Activated naive CD4-positive, alpha-beta T cell (primary cell): ENCODE measurements around the gene HLCS.

ENCODE experiments used
- DNase-seq, 4 experiments: peaks; one replicate each; lab custom pipeline; 2025; lab: John Stamatoyannopoulos, UW

Gene HLCS

GRCh38 chr21:36780861-36781260, 185.6 kb downstream of the HLCS start:
- DNase-seq = no peak

GRCh38 chr21:36776981-36777617, 189.4 kb downstream of the HLCS start:
- no peak for DNase-seq

DNA sequence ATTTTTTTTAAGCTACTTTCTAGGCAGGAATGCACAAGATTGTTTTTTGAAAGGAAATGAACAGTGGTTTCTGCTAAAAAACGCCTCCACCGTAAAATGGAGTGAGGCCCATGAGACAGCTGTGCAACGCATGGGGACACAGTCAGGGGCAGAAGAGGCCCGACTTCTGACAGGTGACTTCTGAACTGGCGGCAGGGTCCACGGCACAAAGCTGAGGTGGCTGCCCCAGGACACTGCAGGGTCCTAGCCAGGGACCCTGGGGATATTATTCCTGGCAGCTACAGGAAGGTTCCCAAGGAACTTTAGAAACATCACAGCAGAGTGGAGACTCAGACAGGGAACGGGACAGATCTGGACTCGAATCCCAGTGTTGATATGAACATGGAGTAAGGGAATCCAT, 192.5 kb downstream of the HLCS start:
- no peak for DNase-seq

- DNase-seq = no peak
Observed at GRCh38 chr21:36773117-36773516, 193.4 kb downstream of the HLCS start.

- DNase-seq = no peak
Observed at GRCh38 chr21:36769051-36769839, 197.2 kb downstream of the HLCS start.

GRCh38 chr21:36768496-36768895, 198.0 kb downstream of the HLCS start:
- DNase-seq = no peak

DNA sequence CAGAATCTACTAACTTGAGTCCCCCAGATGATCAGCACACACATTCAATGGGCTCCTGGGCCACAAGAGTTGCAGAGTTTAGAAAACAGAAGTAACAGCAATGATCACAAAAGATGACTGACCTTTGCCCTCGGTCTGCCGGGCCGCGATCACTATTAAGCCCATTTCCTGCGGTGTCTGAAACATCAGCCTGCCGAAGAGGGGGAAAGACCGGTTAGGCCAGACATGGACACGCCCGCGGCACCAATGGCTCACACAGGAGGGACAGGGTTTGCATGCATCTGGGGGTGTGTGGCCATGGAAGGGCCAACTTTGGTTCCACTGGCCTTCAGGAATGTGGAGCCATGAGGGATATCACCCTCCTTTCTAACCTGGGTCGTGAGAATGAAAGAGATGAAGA, 199.4 kb downstream of the HLCS start:
- DNase-seq = no peak

DNA sequence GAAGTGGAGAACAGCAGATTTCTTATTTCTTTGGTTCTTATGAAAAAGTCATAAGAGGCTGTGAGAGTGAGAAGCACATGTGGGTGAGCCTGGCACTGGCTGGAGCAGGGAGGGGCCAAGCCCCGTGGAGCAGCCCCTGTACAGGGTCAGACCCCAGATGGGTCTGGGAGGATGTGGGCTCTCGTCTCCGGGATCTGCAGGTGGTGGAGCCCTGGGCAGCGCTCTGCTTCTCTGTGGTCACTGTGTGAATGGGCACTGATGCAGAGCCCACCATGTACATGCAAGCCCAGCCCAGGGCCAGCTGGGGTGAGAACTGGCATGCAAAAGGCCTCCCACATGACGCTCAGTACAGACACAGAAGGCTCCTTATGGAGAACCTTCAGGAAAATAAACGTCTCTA, 200.0 kb downstream of the HLCS start:
- no peak for DNase-seq

DNA sequence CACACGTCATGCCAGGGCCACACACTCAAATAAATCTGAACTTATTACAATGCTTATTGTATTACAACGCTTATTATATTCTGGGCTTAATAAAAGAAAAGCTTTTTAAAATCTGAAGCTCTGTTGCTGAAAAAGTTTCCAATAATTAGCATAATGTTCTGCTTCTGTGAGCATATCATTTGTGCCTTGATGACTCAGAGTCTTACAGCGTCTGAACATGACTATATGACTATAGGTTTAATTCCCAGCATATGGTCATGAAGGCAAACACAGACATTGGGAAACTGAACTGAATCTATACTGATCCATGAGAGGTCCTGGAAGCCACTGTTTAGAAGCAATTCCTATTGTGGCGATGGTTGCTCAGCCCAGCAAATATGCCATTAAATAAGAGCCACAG, 201.2 kb downstream of the HLCS start:
- DNase-seq = no peak

DNA sequence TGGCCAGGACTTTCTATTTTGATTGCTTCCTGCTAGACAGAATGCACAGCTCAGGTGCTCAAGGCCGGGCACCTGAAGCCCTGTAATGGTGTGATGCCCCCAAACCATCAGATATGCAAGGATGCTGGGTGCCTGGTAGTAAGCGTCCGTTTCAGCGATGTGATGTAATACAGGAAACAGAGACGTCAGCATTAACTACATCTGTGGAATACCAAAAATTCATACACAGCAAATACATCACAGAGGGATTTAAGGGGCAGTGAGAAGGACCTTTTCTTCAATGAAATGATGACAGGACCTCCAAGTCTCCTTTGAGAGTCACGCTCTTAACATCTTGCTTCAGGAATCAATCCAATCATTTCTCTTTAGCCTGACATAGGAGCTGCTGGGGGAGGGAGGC, 203.2 kb downstream of the HLCS start:
- no peak for DNase-seq

DNA sequence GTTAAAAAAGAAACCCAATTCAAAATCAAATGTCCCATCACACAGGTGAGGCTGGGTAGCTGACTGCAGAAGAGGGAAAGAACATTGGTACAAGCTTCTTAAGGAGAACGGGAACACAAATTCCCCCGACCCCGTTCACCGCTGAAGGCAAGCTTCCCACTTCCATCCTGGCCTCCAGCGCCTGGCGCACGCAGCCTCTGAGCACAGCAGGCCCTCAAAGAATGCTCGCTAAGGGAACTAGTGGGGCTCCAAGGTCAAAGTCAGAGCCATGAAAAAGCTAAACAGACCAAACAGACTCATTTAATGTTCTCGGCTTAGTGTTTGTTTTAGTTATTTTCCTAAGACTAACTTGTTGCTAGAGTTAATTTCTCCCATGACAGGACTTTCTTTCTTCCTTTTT, 203.8 kb downstream of the HLCS start:
- no peak for DNase-seq

- no peak for DNase-seq
Observed at GRCh38 chr21:36761685-36762084, 204.8 kb downstream of the HLCS start.

GRCh38 chr21:36759348-36760083, 207.0 kb downstream of the HLCS start:
- no peak for DNase-seq

GRCh38 chr21:36757196-36757595, 209.3 kb downstream of the HLCS start:
- DNase-seq = no peak

GRCh38 chr21:36756527-36756926, 209.9 kb downstream of the HLCS start:
- DNase-seq = no peak

DNA sequence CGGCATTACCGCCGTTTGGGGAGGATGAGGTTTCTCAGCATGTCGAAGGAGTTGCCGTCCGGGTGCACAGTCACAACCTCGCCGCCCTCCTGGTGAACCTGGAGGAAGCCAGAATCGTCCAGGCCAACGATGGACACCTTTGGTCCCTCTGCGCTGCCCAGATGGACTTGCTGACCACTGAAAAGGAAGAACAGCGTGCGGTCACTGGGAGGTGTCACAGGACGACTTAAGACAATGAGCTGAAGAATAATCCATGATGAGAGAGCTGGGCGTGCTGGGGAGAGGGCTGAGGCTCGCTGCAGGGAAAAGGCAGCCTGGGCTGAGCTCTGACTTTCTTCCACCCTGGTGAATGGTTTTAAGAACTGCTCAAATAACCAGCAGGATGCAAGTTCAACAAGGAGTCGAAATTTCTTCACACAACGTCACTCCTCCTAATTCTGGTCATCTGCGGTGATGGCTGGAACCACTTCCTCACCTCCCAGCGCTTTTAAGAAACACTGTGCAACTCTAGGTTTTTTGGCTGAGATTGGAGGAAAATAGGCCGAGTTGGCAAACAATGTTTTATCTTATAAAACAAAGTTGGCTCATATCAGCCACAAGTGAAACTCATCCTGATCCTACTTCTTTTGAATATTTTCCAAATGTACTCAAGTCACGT, 212.1 kb downstream of the HLCS start:
- no peak for DNase-seq

DNA sequence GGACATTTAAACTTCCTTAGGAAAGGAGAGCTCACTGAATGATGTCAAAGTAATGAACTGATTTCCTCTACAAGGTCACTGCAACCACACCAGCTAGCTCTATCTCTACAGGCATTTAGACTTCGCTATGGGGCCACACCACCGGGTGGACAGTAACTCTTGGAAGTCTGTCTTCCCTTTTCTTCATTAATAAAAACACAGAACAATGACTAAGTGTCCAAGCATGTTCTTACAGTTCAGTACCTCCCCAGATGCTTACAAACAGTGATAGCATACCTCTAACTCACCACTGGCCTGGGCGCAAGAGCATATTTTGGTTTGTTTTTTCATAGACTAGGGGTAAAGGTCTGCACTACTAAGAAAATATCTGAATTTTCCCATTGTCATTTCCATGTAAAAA, 212.9 kb downstream of the HLCS start:
- no peak for DNase-seq

GRCh38 chr21:36751383-36751782, 215.1 kb downstream of the HLCS start:
- no peak for DNase-seq

- DNase-seq = no peak
Observed at GRCh38 chr21:36750576-36750959, 215.9 kb downstream of the HLCS start.

DNA sequence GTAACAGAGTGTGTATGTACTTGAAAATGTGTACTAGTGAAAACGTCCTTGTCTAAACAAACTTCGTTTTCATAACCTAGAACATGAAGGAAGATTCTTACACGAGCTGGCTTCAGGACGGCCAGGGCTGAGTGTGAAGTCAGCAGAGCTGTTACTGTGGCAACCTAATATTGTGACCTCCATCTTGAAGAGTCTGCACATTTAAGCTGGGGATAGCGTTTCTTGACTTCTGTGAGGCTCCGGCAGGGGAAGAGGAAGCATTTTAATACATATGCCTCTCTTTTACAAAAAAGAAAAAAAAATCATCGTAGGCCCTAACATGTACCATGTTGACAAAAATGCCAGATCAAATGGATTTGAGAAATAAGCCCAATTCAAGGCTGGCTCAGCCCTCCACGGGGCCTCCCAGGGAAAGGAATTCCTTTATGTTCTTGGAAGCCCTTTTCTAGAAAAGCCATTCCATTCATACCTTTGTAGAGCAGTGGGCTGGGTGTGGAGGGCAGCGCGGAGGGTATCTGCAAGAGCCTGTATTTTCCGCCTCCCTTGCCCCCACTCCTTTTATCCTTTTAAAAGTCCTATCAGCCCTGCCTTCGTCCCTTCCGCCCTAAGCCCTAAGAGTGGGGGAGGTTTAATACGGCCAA, 216.4 kb downstream of the HLCS start:
- DNase-seq = no peak

GRCh38 chr21:36747815-36748383, 218.6 kb downstream of the HLCS start:
- DNase-seq = no peak
